GM21515 (cell line): ENCODE data around the gene EPHX1.
"Not testable (repeated sequence)": the region's sequence is repeated elsewhere in the genome, so short reads cannot be mapped to it uniquely, and the experiment has no call there.

Experiments
- ATAC-seq: cut with Tn5 transposase; IDR thresholded peaks from one replicate; pipeline ENCODE4 v1.9.1; 2021; ENCODE audit not compliant: unreplicated experiment

EPHX1 gene

GRCh38 chr1:225815526-225816178 lies 5.7 kb downstream of the EPHX1 start:
- no peak for ATAC-seq

GRCh38 chr1:225816643-225817538 lies 7.0 kb downstream of the EPHX1 start:
- no peak for ATAC-seq

GRCh38 chr1:225817611-225818061 lies 7.7 kb downstream of the EPHX1 start:
- no peak for ATAC-seq

- no peak for ATAC-seq
Measured at GRCh38 chr1:225818229-225818628, 8.3 kb downstream of the EPHX1 start.

- ATAC-seq = no peak
Measured at GRCh38 chr1:225819346-225820192, 9.6 kb downstream of the EPHX1 start.

GRCh38 chr1:225820522-225821120 lies 10.7 kb downstream of the EPHX1 start:
- ATAC-seq = no peak

- no peak for ATAC-seq
Measured at GRCh38 chr1:225822655-225823403, 12.9 kb downstream of the EPHX1 start.

- ATAC-seq = no peak
Measured at GRCh38 chr1:225823811-225824261, 13.9 kb downstream of the EPHX1 start.

- no peak for ATAC-seq
Measured at GRCh38 chr1:225824533-225824941, 14.6 kb downstream of the EPHX1 start.

- ATAC-seq = no peak
Measured at GRCh38 chr1:225825078-225825477, 15.2 kb downstream of the EPHX1 start.

GRCh38 chr1:225825607-225826007 lies 15.7 kb downstream of the EPHX1 start:
- no peak for ATAC-seq

- ATAC-seq = no peak
Measured at GRCh38 chr1:225827076-225827475, 17.2 kb downstream of the EPHX1 start.

- ATAC-seq = no peak
Measured at GRCh38 chr1:225828706-225829345, 18.9 kb downstream of the EPHX1 start.

GRCh38 chr1:225830841-225831240 lies 20.9 kb downstream of the EPHX1 start:
- ATAC-seq = no peak

- no peak for ATAC-seq
Measured at GRCh38 chr1:225834417-225835329, 24.7 kb downstream of the EPHX1 start.

GRCh38 chr1:225835856-225836255 lies 25.9 kb downstream of the EPHX1 start:
- no peak for ATAC-seq

GRCh38 chr1:225836296-225836695 lies 26.4 kb downstream of the EPHX1 start:
- not testable (repeated sequence) for ATAC-seq

GRCh38 chr1:225838793-225839192 lies 28.9 kb downstream of the EPHX1 start:
- ATAC-seq = no peak

- no peak for ATAC-seq
Measured at GRCh38 chr1:225840223-225840610, 30.3 kb downstream of the EPHX1 start.
